ENCODE data around the gene C3orf22. TPM values are rescaled to one million over a fixed set of nuclear protein-coding genes. Genes with fewer than 3 reads are reported as not detected.

Gene C3orf22
- total RNA-seq, 4 donors from 2014 or later = not detected

- ATAC-seq (ENCODE audit: low FRiP score) = no peak
- DNase-seq (ENCODE audit: low spot score) = no peak
- no peak for TF ChIP-seq CTCF (IDR thresholded peaks at IDR 0.05)
Measured at GRCh38 chr3:126501054-126501453, 57.7 kb downstream of the C3orf22 start.

- TF ChIP-seq CTCF (IDR thresholded peaks at IDR 0.05) = no peak
- ATAC-seq (ENCODE audit: low FRiP score) = no peak
- DNase-seq (ENCODE audit: low spot score) = no peak
Measured at GRCh38 chr3:126500016-126500415, 58.7 kb downstream of the C3orf22 start.

Small RNAs within 50 kb of the gene (small RNA-seq; reads per million reads assigned to genes)
- gene RNA5SP138 = 0.52 reads per million

Other genes starting within 250 kb of the C3orf22 start
- 10 to 100 TPM; 22.3 to 73.1 (median 59.9) TPM for gene KLF15, start 201.5 kb downstream of the C3orf22 start, total RNA-seq
- not detected for gene CFAP100, start 164.0 kb downstream of the C3orf22 start, total RNA-seq
- gene ZXDC, start 83.0 kb downstream of the C3orf22 start, total RNA-seq = 10 to 100 TPM; 22.7 to 47.0 (median 27.9) TPM
- not detected for gene UROC1, start 41.2 kb downstream of the C3orf22 start, total RNA-seq
- gene CHST13, start 34.8 kb downstream of the C3orf22 start, total RNA-seq = 1 to 10 TPM in 2 of 4 donors, under 1 TPM in 1, not detected in 1; 0.46 to 2.3 (median 1.7) TPM
- 10 to 100 TPM in 1 of 4 donors, 1 to 10 TPM in 3; 6.4 to 12.5 (median 8.3) TPM for gene TXNRD3, start 96.2 kb upstream of the C3orf22 start, total RNA-seq
- gene CHCHD6, start 145.3 kb upstream of the C3orf22 start, total RNA-seq = 10 to 100 TPM in 2 of 4 donors, 1 to 10 TPM in 2; 7.5 to 19.7 (median 11.5) TPM